Measurements from ENCODE around the gene SSX3. TPM values are rescaled to one million over a fixed set of nuclear protein-coding genes. Genes with fewer than 3 reads are reported as not detected.
"Not testable (repeated sequence)": the region's sequence is repeated elsewhere in the genome, so short reads cannot be mapped to it uniquely, and the experiment has no call there.

The SSX3 gene
- total and polyA plus RNA-seq, 2 of the 8 experiments (the other 6 are each of a cell fraction or from before 2014, with no cell fraction given): not detected

DNA sequence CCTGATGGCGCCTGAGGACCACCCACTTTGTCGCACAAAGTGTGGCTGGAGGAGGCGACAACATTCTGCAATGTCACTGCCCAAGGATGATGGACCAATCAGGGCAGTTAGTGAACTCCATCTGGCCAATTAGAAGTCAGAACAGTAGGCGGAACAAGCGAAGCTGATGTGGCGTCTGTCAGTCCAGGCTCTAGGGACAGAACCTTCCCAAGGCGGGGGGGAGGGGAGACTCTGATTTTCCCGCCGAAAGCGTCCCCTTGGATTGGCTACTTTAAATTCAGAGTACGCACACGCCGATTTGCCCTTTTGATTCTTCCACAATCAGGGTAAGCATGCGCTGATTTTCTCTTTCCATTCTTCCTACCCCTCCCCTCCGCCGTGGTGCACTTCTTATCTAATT is 26.7 kb upstream of the SSX3 start, which contains the start of gene SSX4:
Gene SSX4 (plus strand): TSS at position 301 of the 400 bp plus-strand sequence. CDS start 515 bp downstream, outside the sequence.
- H2BK12ac ChIP-seq (ENCODE audit: low read depth, low read length); H3K27ac ChIP-seq (ENCODE audit: low read depth, low read length); H3K79me1 ChIP-seq (ENCODE audit: low read depth, low read length); H3K4ac ChIP-seq (replicated peaks; ENCODE audit: insufficient read length, low read depth, low read length); H3K9me3 ChIP-seq (ENCODE audit: insufficient read depth in 2 of 2, low read depth in 1 of 2, low read length in 1 of 2); H3K23me2 ChIP-seq (ENCODE audit: low read depth, low read length); H3K56ac ChIP-seq (replicated peaks; ENCODE audit: insufficient read length, low read depth, low read length); H3K4me3 ChIP-seq (ENCODE audit: extremely low read depth in 1 of 4, insufficient read depth in 2 of 4, low read depth in 3 of 4, low read length in 4 of 4); H4K5ac ChIP-seq (ENCODE audit: insufficient read length, low read depth, low read length); H2BK20ac ChIP-seq (ENCODE audit: low read length); H3K27me3 ChIP-seq (replicated peaks in 1 of 4; ENCODE audit: control insufficient read depth in 3 of 4, extremely low read depth in 1 of 4, insufficient read depth in 3 of 4, low read length in 3 of 4); FAIRE-seq; H4K8ac ChIP-seq (ENCODE audit: extremely low read depth, insufficient read depth, low read length); H2BK5ac ChIP-seq (ENCODE audit: low read depth, low read length); H2BK15ac ChIP-seq (ENCODE audit: low read length); H3K4me1 ChIP-seq (replicated peaks in 1 of 4; ENCODE audit: control insufficient read depth in 3 of 4, insufficient read depth in 4 of 4, low read length in 3 of 4); H2AFZ ChIP-seq (ENCODE audit: low read length); H4K91ac ChIP-seq (replicated peaks; ENCODE audit: insufficient read length, low read length); H3K14ac ChIP-seq (ENCODE audit: insufficient read length); POLR2A ChIA-PET (ENCODE audit: partially characterized antibody); CTCF ChIA-PET (ENCODE audit: partially characterized antibody); DNase-seq (ENCODE audit: low read depth in 1 of 2, low spot score in 2 of 2); H3K4me2 ChIP-seq (ENCODE audit: insufficient read depth in 1 of 2, low read depth in 2 of 2, low read length in 2 of 2); H3K23ac ChIP-seq (ENCODE audit: insufficient read length); H4K20me1 ChIP-seq (replicated peaks in 1 of 2; ENCODE audit: control insufficient read depth in 1 of 2, insufficient read depth in 2 of 2, low read length in 2 of 2); H3K18ac ChIP-seq (ENCODE audit: extremely low read depth, low read length); H3K9ac ChIP-seq (replicated peaks in 1 of 4; ENCODE audit: extremely low read depth in 1 of 4, low read depth in 3 of 4, low read length in 3 of 4); H2AK5ac ChIP-seq (ENCODE audit: low read depth, low read length); H2BK120ac ChIP-seq (replicated peaks; ENCODE audit: low read depth, low read length); H3K79me2 ChIP-seq (ENCODE audit: control insufficient read depth in 1 of 2, insufficient read depth in 2 of 2, low read length in 2 of 2); H3K36me3 ChIP-seq (ENCODE audit: control insufficient read depth in 2 of 4, insufficient read depth in 4 of 4, low read length in 3 of 4): not testable (repeated sequence)
- WGBS, 2 experiments (ENCODE audit: extremely low coverage in 1 of 2, insufficient coverage in 1 of 2, insufficient read length in 1 of 2, insufficient replicate concordance in 2 of 2, low coverage in 1 of 2, low lambda C conversion rate in 2 of 2, missing lambda C conversion rate in 1 of 2): no CpG with 5 or more reads among the region's 16 CpGs

DNA sequence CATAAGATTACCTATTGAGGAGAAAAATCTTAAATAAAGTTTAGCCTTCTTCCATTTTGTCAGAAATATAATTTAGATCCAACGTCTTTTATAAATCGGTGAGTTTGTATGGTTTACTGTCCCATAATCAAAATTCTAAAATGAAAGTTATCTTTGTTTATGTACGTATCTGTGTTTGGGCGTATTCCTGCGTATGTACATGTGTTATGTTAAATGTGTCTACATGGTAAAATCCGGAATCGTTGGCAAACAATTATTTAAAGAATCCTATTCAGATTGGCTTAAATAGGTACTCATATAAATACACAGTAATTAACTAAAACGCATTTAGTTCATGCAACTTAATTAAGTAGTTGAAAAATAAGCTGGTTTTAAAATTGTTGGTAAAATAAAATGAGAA is 13.9 kb upstream of the SSX3 start:
- H3K36me3 ChIP-seq (ENCODE audit: control insufficient read depth in 2 of 4, insufficient read depth in 4 of 4, low read length in 3 of 4); H3K4me1 ChIP-seq (replicated peaks in 1 of 4; ENCODE audit: control insufficient read depth in 3 of 4, insufficient read depth in 4 of 4, low read length in 3 of 4); H2AK5ac ChIP-seq (ENCODE audit: low read depth, low read length); H3K18ac ChIP-seq (ENCODE audit: extremely low read depth, low read length); H3K9me3 ChIP-seq (ENCODE audit: insufficient read depth in 2 of 2, low read depth in 1 of 2, low read length in 1 of 2); H3K27ac ChIP-seq (ENCODE audit: low read depth, low read length); H3K4me2 ChIP-seq (ENCODE audit: insufficient read depth in 1 of 2, low read depth in 2 of 2, low read length in 2 of 2); H4K5ac ChIP-seq (ENCODE audit: insufficient read length, low read depth, low read length); H2BK15ac ChIP-seq (ENCODE audit: low read length); POLR2A ChIA-PET (ENCODE audit: partially characterized antibody); H3K14ac ChIP-seq (ENCODE audit: insufficient read length); H2BK120ac ChIP-seq (replicated peaks; ENCODE audit: low read depth, low read length); H4K20me1 ChIP-seq (replicated peaks in 1 of 2; ENCODE audit: control insufficient read depth in 1 of 2, insufficient read depth in 2 of 2, low read length in 2 of 2); H2AFZ ChIP-seq (ENCODE audit: low read length); H3K9ac ChIP-seq (replicated peaks in 1 of 4; ENCODE audit: extremely low read depth in 1 of 4, low read depth in 3 of 4, low read length in 3 of 4); H3K56ac ChIP-seq (replicated peaks; ENCODE audit: insufficient read length, low read depth, low read length); FAIRE-seq; H3K79me2 ChIP-seq (ENCODE audit: control insufficient read depth in 1 of 2, insufficient read depth in 2 of 2, low read length in 2 of 2); H3K27me3 ChIP-seq (replicated peaks in 1 of 4; ENCODE audit: control insufficient read depth in 3 of 4, extremely low read depth in 1 of 4, insufficient read depth in 3 of 4, low read length in 3 of 4); H4K8ac ChIP-seq (ENCODE audit: extremely low read depth, insufficient read depth, low read length); H3K23me2 ChIP-seq (ENCODE audit: low read depth, low read length); H2BK20ac ChIP-seq (ENCODE audit: low read length); DNase-seq (ENCODE audit: low read depth in 1 of 2, low spot score in 2 of 2); H4K91ac ChIP-seq (replicated peaks; ENCODE audit: insufficient read length, low read length); H2BK5ac ChIP-seq (ENCODE audit: low read depth, low read length); H3K23ac ChIP-seq (ENCODE audit: insufficient read length); H3K4ac ChIP-seq (replicated peaks; ENCODE audit: insufficient read length, low read depth, low read length); H3K79me1 ChIP-seq (ENCODE audit: low read depth, low read length); H3K4me3 ChIP-seq (ENCODE audit: extremely low read depth in 1 of 4, insufficient read depth in 2 of 4, low read depth in 3 of 4, low read length in 4 of 4); CTCF ChIA-PET (ENCODE audit: partially characterized antibody); H2BK12ac ChIP-seq (ENCODE audit: low read depth, low read length): not testable (repeated sequence)
- no CpG with 5 or more reads among the region's 8 CpGs for WGBS, 2 experiments (ENCODE audit: extremely low coverage in 1 of 2, insufficient coverage in 1 of 2, insufficient read length in 1 of 2, insufficient replicate concordance in 2 of 2, low coverage in 1 of 2, low lambda C conversion rate in 2 of 2, missing lambda C conversion rate in 1 of 2)

Measured in H1 (cell line).